SK-N-SH (cell line): ENCODE data around the gene RCN1. TPM values are rescaled to one million over a fixed set of nuclear protein-coding genes. Genes with fewer than 3 reads are reported as not detected.
A peak's percentile ranks its signal among the peaks of the same experiment; 100 is the strongest.

Experiments used
- CTCF ChIA-PET: fragments of 300-600, 350-600 bp; formaldehyde crosslinking; extraction: SDS; loops from one replicate; lab custom pipeline; 2021; lab: Yijun Ruan, JAX
- POLR2A ChIA-PET: fragments of 350-600 bp; sonication (Branson Sonifier 250); formaldehyde crosslinking; extraction: SDS; loops from one replicate; lab custom pipeline; 2020; ENCODE audit warnings: antibody characterized with exemption, inconsistent platforms; lab: Yijun Ruan, JAX
- DNase-seq: peaks from one replicate; pipeline ENCODE4 v3.0.0; 2012
- H2AFZ ChIP-seq: fragments of 200-600 bp; sonication (generic); 2 replicates; pipeline ENCODE4 v1.8.1; 2016; ENCODE audit warnings: antibody characterized with exemption, mild to moderate bottlenecking, low read depth
- H3F3A ChIP-seq: fragments of 200-600 bp; sonication (generic); replicated peaks from 2 replicates; pipeline ENCODE3; 2016; ENCODE audit warnings: antibody characterized with exemption, mild to moderate bottlenecking; ENCODE audit not compliant: insufficient read depth
- H3K27ac ChIP-seq, 2 experiments: fragments of 200-500 bp in 1 of 2; fragments of 200-600 bp in 1 of 2; sonication (Bioruptor generic) in 1 of 2; sonication (generic), shearing (Covaris generic) in 1 of 2; 2 replicates each; pipeline versions ENCODE4 v1.5.1 to v1.6.1; 2014 to 2016; ENCODE audit warnings: low read depth in 2 of 2, inconsistent platforms in 1 of 2, low read length in 1 of 2, mild to moderate bottlenecking in 1 of 2, mixed read lengths in 1 of 2
- H3K27me3 ChIP-seq: fragments of 200-600 bp; sonication (generic), shearing (Covaris generic); 2 replicates; pipeline ENCODE4 v1.6.1; 2016; ENCODE audit warnings: mixed run types; ENCODE audit not compliant: insufficient read depth
- H3K36me3 ChIP-seq, 2 experiments: fragments of 200-500 bp in 1 of 2; fragments of 200-600 bp in 1 of 2; sonication (Bioruptor generic) in 1 of 2; sonication (generic) in 1 of 2; replicated peaks in 1 of 2; 2 replicates each; pipeline versions ENCODE3 to v1.5.1; 2014 to 2016; ENCODE audit warnings: low read length in 1 of 2, mild to moderate bottlenecking in 1 of 2; ENCODE audit not compliant: insufficient read depth in 2 of 2, control insufficient read depth in 1 of 2
- H3K4me1 ChIP-seq, 2 experiments: fragments of 200-500 bp in 1 of 2; fragments of 200-600 bp in 1 of 2; sonication (Bioruptor generic) in 1 of 2; sonication (generic), shearing (Covaris generic) in 1 of 2; 2 replicates each; pipeline versions ENCODE4 v1.5.1 to v1.6.1; 2014 to 2016; ENCODE audit warnings: low read depth in 1 of 2, low read length in 1 of 2, mixed run types in 1 of 2; ENCODE audit not compliant: insufficient read depth in 2 of 2, control insufficient read depth in 1 of 2
- H3K4me2 ChIP-seq: fragments of 200-600 bp; sonication (generic), shearing (Covaris generic); 2 replicates; pipeline ENCODE4 v1.6.1; 2017; ENCODE audit warnings: mixed run types
- H3K4me3 ChIP-seq, 2 experiments: fragments of 200-500 bp in 1 of 2; fragments of 200-600 bp in 1 of 2; sonication (Bioruptor generic) in 1 of 2; sonication (generic), shearing (Covaris generic) in 1 of 2; 2 replicates each; pipeline versions ENCODE4 v1.5.1 to v1.8.1; 2014 to 2016; ENCODE audit warnings: low read depth in 2 of 2, inconsistent platforms in 1 of 2, low read length in 1 of 2, mild to moderate bottlenecking in 1 of 2, mixed read lengths in 1 of 2, moderate library complexity in 1 of 2
- H3K79me2 ChIP-seq: fragments of 200-600 bp; sonication (generic); 2 replicates; pipeline ENCODE4 v1.8.1; 2017; ENCODE audit warnings: mild to moderate bottlenecking; ENCODE audit not compliant: insufficient read depth
- H3K9ac ChIP-seq: fragments of 200-600 bp; sonication (generic); 2 replicates; pipeline ENCODE4 v1.6.1; 2017; ENCODE audit warnings: mixed run types
- H3K9me2 ChIP-seq: fragments of 200-600 bp; sonication (generic); 2 replicates; pipeline ENCODE4 v1.6.1; 2017; ENCODE audit warnings: mixed run types
- H3K9me3 ChIP-seq: fragments of 200-600 bp; sonication (generic); 2 replicates; pipeline ENCODE4 v1.6.1; 2017; ENCODE audit warnings: mixed run types, mild to moderate bottlenecking, moderate library complexity
- H4K20me1 ChIP-seq: fragments of 200-600 bp; sonication (generic); 2 replicates; pipeline ENCODE4 v1.6.1; 2017; ENCODE audit warnings: mild to moderate bottlenecking, mixed run types; ENCODE audit not compliant: insufficient read depth
- ELF1 ChIP-seq: IDR thresholded peaks from 2 replicates; pipeline ENCODE4 v1.4.0; 2012
- EZH2phosphoT487 ChIP-seq: fragments of 200-600 bp; sonication (generic); IDR thresholded peaks from 2 replicates; pipeline ENCODE4 v1.6.1; 2017; ENCODE audit warnings: low read depth, mixed run types, mild to moderate bottlenecking, antibody characterized with exemption, moderate library complexity, borderline replicate concordance
- MEF2A ChIP-seq: IDR thresholded peaks from 2 replicates; pipeline ENCODE4 v1.4.0; 2012; ENCODE audit warnings: low read depth, borderline replicate concordance
- MXI1 ChIP-seq: IDR thresholded peaks from 2 replicates; pipeline ENCODE4 v1.6.1; 2012; ENCODE audit warnings: mild to moderate bottlenecking, low read depth, low read length, improper control_type of control experiment
- NRF1 ChIP-seq: IDR thresholded peaks from 2 replicates; pipeline ENCODE4 v1.6.1; 2012; ENCODE audit warnings: low read depth, mild to moderate bottlenecking, low read length
- POLR2AphosphoS5 ChIP-seq: IDR thresholded peaks from 2 replicates; pipeline ENCODE4 v1.6.1; 2012; ENCODE audit warnings: low read depth, low read length
- RAD21 ChIP-seq: IDR thresholded peaks from 2 replicates; pipeline ENCODE4 v1.6.1; 2012; ENCODE audit warnings: mild to moderate bottlenecking, low read length
- RFX5 ChIP-seq: IDR thresholded peaks from 2 replicates; pipeline ENCODE4 v1.6.1; 2012; ENCODE audit warnings: mild to moderate bottlenecking, improper control_type of control experiment, low read length
- RXRA ChIP-seq: IDR thresholded peaks from 2 replicates; pipeline ENCODE4 v1.4.0; 2012; ENCODE audit warnings: low read depth, mild to moderate bottlenecking, borderline replicate concordance
- SMC3 ChIP-seq: IDR thresholded peaks from 2 replicates; pipeline ENCODE4 v1.6.1; 2012; ENCODE audit warnings: low read depth, low read length, improper control_type of control experiment
- TEAD4 ChIP-seq: IDR thresholded peaks from 2 replicates; pipeline ENCODE4 v1.4.0; 2012; ENCODE audit warnings: mild to moderate bottlenecking, borderline replicate concordance; ENCODE audit not compliant: insufficient read depth
- YY1 ChIP-seq: IDR thresholded peaks from 2 replicates; pipeline ENCODE4 v1.4.0; 2012; ENCODE audit warnings: low read depth, mild to moderate bottlenecking
- WGBS: methylation state at CpG from one replicate; pipeline ENCODE4 v1.1.6; 2017; ENCODE audit warnings: low lambda C conversion rate; 5-methylcytosine and 5-hydroxymethylcytosine counted together
- polyA plus RNA-seq, 3 experiments: library from polyadenylated mRNA; depleted of rRNA; stranded (reverse); fragments of >200 nt; gene quantifications; 2 replicates each; pipeline ENCODE4 v1.2.3, GENCODE V29; 2012
- TF ChIP-seq, protein P1 (sequence below): IDR thresholded peaks from 2 replicates; pipeline ENCODE4; 2012
- TF ChIP-seq, protein P2 (sequence below): fragments of 200-600 bp; sonication (generic); IDR thresholded peaks from 2 replicates; pipeline ENCODE4 v1.6.1; 2017; ENCODE audit warnings: antibody characterized with exemption, mild to moderate bottlenecking, moderate library complexity

The RCN1 gene
- 62.6 and 63.3 TPM in 2 replicates for polyA plus RNA-seq (2012; rRNA removed)
- 78.7 and 106 TPM in 2 replicates for polyA plus RNA-seq (2012; cell fraction: cytosol; rRNA removed)
- 43.7 and 53.4 TPM in 2 replicates for polyA plus RNA-seq (2012; cell fraction: nucleus; rRNA removed)

DNA sequence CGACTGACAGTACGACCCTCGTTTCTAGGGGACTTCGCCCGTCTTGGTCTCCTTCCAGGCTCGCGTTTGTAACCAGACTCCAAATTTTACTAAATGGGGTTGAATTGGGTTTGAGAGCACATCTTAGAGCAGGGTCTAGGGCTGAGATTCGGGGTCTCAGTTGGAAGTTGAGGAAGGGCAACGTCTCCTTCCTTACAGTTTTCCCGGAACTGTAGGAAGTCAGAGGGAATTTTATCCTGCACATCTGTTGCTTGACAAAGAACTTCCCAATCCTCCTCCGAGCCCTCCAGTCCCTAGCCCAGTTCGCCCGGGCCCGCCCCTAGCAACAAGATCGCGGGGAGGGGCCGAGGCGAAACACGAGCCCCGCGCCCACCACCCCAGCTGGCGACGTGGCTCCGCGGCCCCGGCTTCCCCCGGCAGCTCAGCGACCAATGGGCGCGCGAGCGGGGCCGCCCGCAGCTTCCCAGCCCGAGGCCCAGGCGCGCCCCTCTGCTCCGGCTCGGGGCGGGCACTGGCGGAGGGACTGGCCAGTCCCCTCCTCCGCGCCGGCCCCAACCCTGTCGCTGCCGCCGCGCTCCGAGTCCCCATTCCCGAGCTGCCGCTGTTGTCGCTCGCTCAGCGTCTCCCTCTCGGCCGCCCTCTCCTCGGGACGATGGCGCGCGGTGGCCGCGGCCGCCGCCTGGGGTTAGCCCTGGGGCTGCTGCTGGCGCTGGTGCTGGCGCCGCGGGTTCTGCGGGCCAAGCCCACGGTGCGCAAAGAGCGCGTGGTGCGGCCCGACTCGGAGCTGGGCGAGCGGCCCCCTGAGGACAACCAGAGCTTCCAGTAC is at the start of gene RCN1:
TSS of gene RCN1 (plus strand) at position 530 of the 826 bp plus-strand sequence. CDS start at position 653, 123 bp downstream.
- POLR2A ChIA-PET, result interaction anchor here (0.6 to 1.3 kb wide), 3 partner anchors 10 to 139 kb away, joined by 3 read pairs; no protein-coding TSS in a partner anchor
- WGBS, result 47% methylated on average over 10 of the region's 79 CpGs
- Histone ChIP-seq H3K9ac (peak within 1 kb of the TSS; percentile 94), H3F3A (peaks cover 4% of the 10 kb centered on the region), H2AFZ (peak within 1 kb of the TSS; percentile 92), H3K36me3 (no peaks in the 10 kb centered on the region), H3K27ac (peak within 1 kb of the TSS; percentile 73 to 83), H3K4me2 (peak within 1 kb of the TSS; percentile 88), H3K79me2 (peaks cover 43% of the 10 kb centered on the region), H3K4me3 (peak within 1 kb of the TSS; percentile 78 to 85), H4K20me1 (peaks cover 17% of the 10 kb centered on the region), H3K9me2 (no peaks in the 10 kb centered on the region), H3K4me1 (peaks cover 9 to 39% of the 10 kb centered on the region in 2 experiments; a peak in 2 of 4 replicates), H3K9me3 (no peaks in the 10 kb centered on the region), H3K27me3 (no peaks in the 10 kb centered on the region)
- peak; percentile 31; the same call in 1 of the 2 replicates for TF ChIP-seq MXI1
- no peak for TF ChIP-seq RAD21
- CTCF ChIA-PET, result interaction anchor here (2.2 to 3.4 kb wide), 2 partner anchors 9 to 38 kb away, joined by 5 to 13 read pairs; no protein-coding TSS in a partner anchor
- peak; percentile 93 for DNase-seq

DNA sequence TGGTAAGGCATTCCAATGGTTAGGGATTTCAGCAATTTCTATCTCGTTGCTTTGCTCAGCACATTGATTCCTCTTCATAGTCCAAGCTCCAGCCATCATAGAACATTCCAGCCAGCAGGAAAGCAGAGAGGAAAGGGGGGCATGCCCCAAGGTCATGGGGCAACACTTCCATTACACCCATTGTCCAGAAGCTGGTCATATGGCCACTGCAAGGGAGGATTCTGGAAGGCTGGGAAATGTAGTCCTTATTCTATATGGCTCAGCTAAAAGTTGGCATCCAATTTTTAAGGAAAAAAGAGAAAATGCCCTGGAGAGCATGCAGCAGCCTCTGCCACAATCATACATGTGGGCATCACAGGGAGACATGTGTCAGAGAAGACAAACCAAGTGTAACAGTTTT is 47.1 kb upstream of the RCN1 start:
- Histone ChIP-seq H3K79me2 (no peaks in the 10 kb centered on the region), H3F3A (no peaks in the 10 kb centered on the region), H3K4me3 (no peak overlapping the region), H3K27ac (no peak overlapping the region), H3K4me2 (no peak overlapping the region), H2AFZ (no peak overlapping the region), H3K9me3 (no peaks in the 10 kb centered on the region), H3K36me3 (no peaks in the 10 kb centered on the region), H3K9me2 (no peaks in the 10 kb centered on the region), H4K20me1 (no peaks in the 10 kb centered on the region), H3K9ac (no peak overlapping the region), H3K27me3 (peaks cover 8% of the 10 kb centered on the region), H3K4me1 (peaks cover 0 to 15% of the 10 kb centered on the region in 2 experiments; a peak in 1 of 4 replicates)
- 0% methylated on average over 1 of the region's 1 CpG for WGBS
- ChIA-PET POLR2A (no interaction called here), CTCF (interaction anchor here (3.8 to 5.1 kb wide), 2 partner anchors 9 to 133 kb away, joined by 14 to 43 read pairs; no protein-coding TSS in a partner anchor)
- TF ChIP-seq EZH2phosphoT487, result no peak
- DNase-seq, result no peak

DNA sequence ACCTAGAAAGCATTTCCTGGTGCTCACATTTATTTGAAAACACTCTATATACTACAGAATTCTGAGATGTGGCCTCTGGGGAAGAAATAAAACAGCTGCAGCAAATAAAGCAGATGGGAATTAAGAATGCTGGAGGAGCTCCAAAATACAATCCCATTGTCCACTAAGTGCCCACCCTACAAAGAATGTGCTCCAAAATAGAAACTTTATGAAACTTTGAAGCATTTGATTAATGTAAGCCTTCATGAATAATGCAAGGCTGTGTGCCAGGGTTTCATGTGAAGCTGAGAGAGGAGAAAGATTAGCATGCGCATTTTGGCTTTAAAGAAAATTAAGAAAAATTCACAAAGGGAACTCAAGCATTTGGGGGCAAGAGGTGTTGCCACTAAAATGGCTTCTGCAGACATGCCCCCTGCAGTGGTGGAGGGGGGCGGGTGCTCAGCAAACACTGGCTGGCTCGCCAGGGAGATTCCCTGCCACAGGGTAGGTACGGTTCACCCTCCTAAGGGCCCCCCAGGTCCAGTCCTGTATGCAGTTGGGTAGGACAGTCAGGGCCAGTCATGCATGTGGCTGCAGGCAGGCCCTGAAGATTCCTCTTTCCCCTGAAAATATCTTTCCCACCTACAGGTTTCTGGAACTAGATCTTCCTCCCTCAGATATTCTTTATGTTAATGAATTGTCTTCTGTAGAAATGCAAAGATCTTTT is 46.6 kb upstream of the RCN1 start:
- no peaks in the 10 kb centered on the region for H3F3A ChIP-seq
- no peak overlapping the region for H3K27ac ChIP-seq
- H3K9me3 ChIP-seq, result no peaks in the 10 kb centered on the region
- TF ChIP-seq, protein P1, sequence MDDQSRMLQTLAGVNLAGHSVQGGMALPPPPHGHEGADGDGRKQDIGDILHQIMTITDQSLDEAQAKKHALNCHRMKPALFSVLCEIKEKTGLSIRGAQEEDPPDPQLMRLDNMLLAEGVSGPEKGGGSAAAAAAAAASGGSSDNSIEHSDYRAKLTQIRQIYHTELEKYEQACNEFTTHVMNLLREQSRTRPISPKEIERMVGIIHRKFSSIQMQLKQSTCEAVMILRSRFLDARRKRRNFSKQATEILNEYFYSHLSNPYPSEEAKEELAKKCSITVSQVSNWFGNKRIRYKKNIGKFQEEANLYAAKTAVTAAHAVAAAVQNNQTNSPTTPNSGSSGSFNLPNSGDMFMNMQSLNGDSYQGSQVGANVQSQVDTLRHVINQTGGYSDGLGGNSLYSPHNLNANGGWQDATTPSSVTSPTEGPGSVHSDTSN, result no peak
- TF ChIP-seq ELF1 (no peak), MEF2A (no peak), POLR2AphosphoS5 (no peak), EZH2phosphoT487 (no peak), RFX5 (no peak), MXI1 (no peak), RXRA (no peak), SMC3 (no peak), TEAD4 (no peak), YY1 (no peak), NRF1 (no peak)
- TF ChIP-seq, protein P2, sequence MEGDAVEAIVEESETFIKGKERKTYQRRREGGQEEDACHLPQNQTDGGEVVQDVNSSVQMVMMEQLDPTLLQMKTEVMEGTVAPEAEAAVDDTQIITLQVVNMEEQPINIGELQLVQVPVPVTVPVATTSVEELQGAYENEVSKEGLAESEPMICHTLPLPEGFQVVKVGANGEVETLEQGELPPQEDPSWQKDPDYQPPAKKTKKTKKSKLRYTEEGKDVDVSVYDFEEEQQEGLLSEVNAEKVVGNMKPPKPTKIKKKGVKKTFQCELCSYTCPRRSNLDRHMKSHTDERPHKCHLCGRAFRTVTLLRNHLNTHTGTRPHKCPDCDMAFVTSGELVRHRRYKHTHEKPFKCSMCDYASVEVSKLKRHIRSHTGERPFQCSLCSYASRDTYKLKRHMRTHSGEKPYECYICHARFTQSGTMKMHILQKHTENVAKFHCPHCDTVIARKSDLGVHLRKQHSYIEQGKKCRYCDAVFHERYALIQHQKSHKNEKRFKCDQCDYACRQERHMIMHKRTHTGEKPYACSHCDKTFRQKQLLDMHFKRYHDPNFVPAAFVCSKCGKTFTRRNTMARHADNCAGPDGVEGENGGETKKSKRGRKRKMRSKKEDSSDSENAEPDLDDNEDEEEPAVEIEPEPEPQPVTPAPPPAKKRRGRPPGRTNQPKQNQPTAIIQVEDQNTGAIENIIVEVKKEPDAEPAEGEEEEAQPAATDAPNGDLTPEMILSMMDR, result no peak
- CTCF ChIA-PET, result interaction anchor here (3.8 to 5.1 kb wide), 2 partner anchors 8 to 132 kb away, joined by 14 to 43 read pairs; no protein-coding TSS in a partner anchor
- no peaks in the 10 kb centered on the region for H3K9me2 ChIP-seq
- no peaks in the 10 kb centered on the region for H3K36me3 ChIP-seq
- H4K20me1 ChIP-seq, result no peaks in the 10 kb centered on the region
- no peak overlapping the region for H3K9ac ChIP-seq
- no peak overlapping the region for H2AFZ ChIP-seq
- no peaks in the 10 kb centered on the region for H3K79me2 ChIP-seq
- POLR2A ChIA-PET, result no interaction called here
- peaks cover 8% of the 10 kb centered on the region for H3K27me3 ChIP-seq
- H3K4me1 ChIP-seq, result peaks cover 0 to 15% of the 10 kb centered on the region in 2 experiments; a peak in 1 of 4 replicates
- WGBS, result 78% methylated on average over 1 of the region's 4 CpGs
- H3K4me3 ChIP-seq, result no peak overlapping the region
- no peak overlapping the region for H3K4me2 ChIP-seq
- no peak for DNase-seq
